NCI-H2227 treated with DMSO at 0.1 percent for 48 hours (cell line): ENCODE measurements around the gene MAGEA2B.
A peak's percentile ranks its signal among the peaks of the same experiment; 100 is the strongest.
"Not testable (repeated sequence)": the region's sequence is repeated elsewhere in the genome, so short reads cannot be mapped to it uniquely, and the experiment has no call there.

ENCODE experiments used
- DNase-seq: peaks from one replicate; lab custom pipeline; 2025; lab: John Stamatoyannopoulos, UW

MAGEA2B gene, protein sequence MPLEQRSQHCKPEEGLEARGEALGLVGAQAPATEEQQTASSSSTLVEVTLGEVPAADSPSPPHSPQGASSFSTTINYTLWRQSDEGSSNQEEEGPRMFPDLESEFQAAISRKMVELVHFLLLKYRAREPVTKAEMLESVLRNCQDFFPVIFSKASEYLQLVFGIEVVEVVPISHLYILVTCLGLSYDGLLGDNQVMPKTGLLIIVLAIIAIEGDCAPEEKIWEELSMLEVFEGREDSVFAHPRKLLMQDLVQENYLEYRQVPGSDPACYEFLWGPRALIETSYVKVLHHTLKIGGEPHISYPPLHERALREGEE

GRCh38 chrX:152713815-152714787, at the start of gene MAGEA2B:
TSS of gene MAGEA2B (plus strand) at chrX:152714628. CDS start at chrX:152717107, 2,479 bp downstream.
- DNase-seq = not testable (repeated sequence)

- DNase-seq = no peak
Observed at GRCh38 chrX:152674135-152674534, 40.3 kb upstream of the MAGEA2B start.

DNA sequence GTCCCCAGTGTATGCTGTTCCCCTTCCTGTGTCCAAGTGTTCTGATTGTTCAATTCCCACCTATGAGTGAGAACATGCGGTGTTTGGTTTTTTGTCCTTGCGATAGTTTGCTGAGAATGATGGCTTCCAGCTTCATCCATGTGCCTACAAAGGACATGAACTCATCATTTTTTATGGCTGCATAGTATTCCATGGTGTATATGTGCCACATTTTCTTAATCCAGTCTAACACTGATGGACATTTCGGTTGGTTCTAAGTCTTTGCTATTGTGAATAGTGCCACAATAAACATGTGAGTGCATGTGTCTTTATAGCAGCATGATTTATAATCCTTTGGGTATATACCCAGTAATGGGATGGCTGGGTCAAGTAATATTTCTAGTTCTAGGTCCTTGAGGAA, 39.8 kb upstream of the MAGEA2B start:
- DNase-seq = not testable (repeated sequence)

DNA sequence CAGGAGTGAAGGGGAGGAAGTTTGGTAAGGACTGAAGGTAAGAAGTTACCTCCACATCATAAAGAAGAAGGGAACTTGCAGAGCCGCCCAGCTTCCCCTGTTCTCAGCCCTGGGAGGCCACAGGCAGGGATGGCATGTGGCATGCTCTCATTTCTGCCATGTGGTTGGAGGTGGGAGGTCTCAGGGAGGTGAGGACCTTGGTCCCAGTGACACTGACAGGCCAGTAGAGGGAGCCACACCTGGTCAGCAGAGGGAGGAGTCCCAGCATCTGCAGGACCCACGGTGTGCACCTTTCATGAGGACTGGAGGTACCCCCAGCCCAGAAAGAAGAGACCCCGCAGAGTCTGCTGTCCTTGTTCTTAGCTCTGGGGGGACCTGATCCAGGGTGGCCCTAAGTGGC, 33.4 kb upstream of the MAGEA2B start:
- DNase-seq = not testable (repeated sequence)

- not testable (repeated sequence) for DNase-seq
Observed at GRCh38 chrX:152697952-152698931, 16.2 kb upstream of the MAGEA2B start, which contains the start of gene MAGEA3. TSS of gene MAGEA3 (plus strand) at chrX:152698794. CDS start at chrX:152700833, 2,039 bp downstream.

DNA sequence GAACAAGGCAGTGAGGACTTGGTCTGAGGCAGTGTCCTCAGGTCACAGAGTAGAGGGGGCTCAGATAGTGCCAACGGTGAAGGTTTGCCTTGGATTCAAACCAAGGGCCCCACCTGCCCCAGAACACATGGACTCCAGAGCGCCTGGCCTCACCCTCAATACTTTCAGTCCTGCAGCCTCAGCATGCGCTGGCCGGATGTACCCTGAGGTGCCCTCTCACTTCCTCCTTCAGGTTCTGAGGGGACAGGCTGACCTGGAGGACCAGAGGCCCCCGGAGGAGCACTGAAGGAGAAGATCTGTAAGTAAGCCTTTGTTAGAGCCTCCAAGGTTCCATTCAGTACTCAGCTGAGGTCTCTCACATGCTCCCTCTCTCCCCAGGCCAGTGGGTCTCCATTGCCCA, 14.0 kb upstream of the MAGEA2B start:
- not testable (repeated sequence) for DNase-seq

DNA sequence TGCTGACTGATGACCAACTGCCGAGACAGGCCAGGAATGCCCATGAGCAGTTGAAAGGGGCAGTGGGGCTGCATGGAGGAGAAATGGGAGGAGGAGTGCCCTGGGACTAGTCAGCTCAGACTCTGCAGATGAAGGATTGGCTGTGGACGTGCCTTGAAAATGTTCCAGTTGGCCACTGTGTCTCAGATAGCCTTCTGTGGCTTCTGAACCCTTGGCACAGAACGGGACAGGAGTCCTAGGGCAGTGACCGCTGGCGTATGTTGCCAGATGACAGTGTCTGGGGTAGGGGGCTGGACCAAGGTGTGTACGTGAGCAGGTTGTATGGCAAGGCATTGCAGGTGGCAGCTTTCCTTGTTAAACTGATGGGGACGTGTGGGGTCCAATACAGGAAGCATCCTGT, 7.9 kb upstream of the MAGEA2B start:
- DNase-seq = not testable (repeated sequence)

DNA sequence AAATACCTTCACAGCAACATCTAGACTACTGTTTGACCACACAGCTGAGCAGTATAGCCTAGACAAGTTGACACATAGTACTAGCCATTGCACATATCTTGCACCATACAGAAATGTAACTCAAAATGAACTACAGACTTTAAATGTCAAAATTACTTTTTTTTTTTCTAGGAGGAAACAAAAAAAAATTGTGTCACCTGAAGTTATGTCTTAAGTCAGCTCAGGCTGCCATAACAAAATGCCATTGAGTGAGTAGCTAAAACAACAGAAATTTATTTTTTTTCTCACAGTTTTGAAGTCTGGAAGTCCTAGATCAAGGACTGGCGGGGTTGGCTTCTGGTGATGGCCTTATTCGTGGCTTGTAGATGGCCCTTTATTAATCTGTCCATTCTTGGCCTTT, 5.3 kb upstream of the MAGEA2B start, which contains the start of gene CSAG2:
Gene CSAG2 (minus strand): TSS at position 101 of the 400 bp plus-strand sequence. CDS start 161 bp downstream, outside the sequence.
- DNase-seq = not testable (repeated sequence)

- not testable (repeated sequence) for DNase-seq
Observed at GRCh38 chrX:152713195-152713594, 1.2 kb upstream of the MAGEA2B start.

DNA sequence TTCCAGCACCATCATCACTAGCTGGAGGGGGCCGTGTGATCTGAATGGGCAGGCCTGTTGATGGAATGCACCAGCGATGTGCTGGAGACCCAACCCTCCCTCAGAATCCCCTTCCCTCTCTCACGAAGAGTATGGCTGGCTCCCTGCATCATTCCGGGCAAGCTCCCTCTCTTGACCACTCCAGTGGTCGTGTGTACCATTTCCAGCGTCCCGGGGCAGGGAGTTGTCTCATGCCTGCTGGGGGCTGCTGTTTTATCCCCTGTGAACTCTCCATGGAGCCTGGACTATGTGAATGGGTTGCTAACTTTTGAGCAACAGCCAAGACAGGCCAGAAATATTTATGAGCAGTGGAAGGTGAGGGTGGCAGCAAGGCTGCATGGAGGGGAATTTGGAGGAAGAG, 11.0 kb downstream of the MAGEA2B start:
- no peak for DNase-seq

GRCh38 chrX:152733261-152733975, 19.0 kb downstream of the MAGEA2B start, which contains the start of the genes CSAG1 and MAGEA12:
TSS of gene CSAG1 (minus strand) at chrX:152733721. CDS start at chrX:152732460, 1,261 bp downstream.
TSS of gene MAGEA12 (plus strand) at chrX:152733757. CDS start at chrX:152736162, 2,405 bp downstream.
- peak; percentile 55 for DNase-seq

DNA sequence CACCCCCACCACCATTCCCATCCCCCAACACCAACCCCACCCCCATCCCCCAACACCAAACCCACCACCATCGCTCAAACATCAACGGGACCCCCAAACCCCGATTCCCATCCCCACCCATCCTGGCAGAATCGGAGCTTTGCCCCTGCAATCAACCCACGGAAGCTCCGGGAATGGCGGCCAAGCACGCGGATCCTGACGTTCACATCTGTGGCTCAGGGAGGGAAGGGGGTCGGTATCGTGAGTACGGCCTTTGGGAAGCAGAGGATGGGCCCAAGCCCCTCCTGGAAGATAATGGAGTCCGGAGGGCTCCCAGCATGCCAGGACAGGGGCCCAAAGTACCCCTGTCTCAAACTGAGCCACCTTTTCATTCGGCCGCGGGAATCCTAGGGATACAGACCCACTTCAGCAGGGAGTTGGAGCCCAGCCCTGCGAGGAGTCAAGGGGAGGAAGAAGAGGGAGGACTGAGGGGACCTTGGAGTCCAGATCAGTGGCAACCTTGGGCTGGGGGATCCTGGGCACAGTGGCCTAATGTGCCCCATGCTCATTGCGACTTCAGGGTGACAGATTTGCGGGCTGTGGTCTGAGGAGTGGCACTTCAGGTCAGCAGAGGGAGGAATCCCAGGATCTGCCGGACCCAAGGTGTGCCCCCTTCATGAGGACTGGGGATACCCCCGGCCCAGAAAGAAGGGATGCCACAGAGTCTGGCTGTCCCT, 19.9 kb downstream of the MAGEA2B start:
- DNase-seq = not testable (repeated sequence)

DNA sequence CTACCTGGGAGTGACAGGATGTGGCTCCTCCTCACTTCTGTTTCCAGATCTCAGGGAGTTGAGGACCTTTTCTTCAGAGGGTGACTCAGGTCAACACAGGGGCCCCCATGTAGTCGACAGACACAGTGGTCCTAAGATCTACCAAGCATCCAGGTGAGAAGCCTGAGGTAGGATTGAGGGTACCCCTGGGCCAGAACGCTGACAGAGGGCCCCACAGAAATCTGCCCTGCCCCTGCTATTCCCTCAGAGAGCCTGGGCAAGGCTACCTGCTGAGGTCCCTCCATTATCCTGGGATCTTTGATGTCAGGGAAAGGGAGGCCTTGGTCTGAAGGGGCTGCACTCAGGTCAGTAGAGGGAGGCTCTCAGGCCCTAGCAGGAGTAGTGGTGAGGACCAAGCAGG, 20.7 kb downstream of the MAGEA2B start:
- DNase-seq = no peak

DNA sequence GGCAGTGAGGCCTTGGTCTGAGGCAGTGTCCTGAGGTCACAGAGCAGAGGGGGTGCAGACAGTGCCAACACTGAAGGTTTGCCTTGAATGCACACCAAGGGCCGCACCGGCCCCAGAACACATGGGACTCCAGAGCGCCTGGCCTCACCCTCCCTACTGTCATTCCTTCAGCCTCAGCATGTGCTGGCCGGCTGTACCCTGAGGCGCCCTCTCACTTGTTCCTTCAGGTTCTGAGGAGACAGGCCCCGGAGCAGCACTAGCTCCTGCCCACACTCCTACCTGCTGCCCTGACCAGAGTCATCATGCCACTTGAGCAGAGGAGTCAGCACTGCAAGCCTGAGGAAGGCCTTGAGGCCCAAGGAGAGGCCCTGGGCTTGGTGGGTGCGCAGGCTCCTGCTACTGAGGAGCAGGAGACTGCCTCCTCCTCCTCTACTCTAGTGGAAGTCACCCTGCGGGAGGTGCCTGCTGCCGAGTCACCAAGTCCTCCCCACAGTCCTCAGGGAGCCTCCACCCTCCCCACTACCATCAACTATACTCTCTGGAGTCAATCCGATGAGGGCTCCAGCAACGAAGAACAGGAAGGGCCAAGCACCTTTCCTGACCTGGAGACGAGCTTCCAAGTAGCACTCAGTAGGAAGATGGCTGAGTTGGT, 21.6 kb downstream of the MAGEA2B start:
- no peak for DNase-seq

DNA sequence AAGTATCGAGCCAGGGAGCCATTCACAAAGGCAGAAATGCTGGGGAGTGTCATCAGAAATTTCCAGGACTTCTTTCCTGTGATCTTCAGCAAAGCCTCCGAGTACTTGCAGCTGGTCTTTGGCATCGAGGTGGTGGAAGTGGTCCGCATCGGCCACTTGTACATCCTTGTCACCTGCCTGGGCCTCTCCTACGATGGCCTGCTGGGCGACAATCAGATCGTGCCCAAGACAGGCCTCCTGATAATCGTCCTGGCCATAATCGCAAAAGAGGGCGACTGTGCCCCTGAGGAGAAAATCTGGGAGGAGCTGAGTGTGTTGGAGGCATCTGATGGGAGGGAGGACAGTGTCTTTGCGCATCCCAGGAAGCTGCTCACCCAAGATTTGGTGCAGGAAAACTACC, 22.1 kb downstream of the MAGEA2B start:
- not testable (repeated sequence) for DNase-seq

- no peak for DNase-seq
Observed at GRCh38 chrX:152738560-152738959, 24.1 kb downstream of the MAGEA2B start.

DNA sequence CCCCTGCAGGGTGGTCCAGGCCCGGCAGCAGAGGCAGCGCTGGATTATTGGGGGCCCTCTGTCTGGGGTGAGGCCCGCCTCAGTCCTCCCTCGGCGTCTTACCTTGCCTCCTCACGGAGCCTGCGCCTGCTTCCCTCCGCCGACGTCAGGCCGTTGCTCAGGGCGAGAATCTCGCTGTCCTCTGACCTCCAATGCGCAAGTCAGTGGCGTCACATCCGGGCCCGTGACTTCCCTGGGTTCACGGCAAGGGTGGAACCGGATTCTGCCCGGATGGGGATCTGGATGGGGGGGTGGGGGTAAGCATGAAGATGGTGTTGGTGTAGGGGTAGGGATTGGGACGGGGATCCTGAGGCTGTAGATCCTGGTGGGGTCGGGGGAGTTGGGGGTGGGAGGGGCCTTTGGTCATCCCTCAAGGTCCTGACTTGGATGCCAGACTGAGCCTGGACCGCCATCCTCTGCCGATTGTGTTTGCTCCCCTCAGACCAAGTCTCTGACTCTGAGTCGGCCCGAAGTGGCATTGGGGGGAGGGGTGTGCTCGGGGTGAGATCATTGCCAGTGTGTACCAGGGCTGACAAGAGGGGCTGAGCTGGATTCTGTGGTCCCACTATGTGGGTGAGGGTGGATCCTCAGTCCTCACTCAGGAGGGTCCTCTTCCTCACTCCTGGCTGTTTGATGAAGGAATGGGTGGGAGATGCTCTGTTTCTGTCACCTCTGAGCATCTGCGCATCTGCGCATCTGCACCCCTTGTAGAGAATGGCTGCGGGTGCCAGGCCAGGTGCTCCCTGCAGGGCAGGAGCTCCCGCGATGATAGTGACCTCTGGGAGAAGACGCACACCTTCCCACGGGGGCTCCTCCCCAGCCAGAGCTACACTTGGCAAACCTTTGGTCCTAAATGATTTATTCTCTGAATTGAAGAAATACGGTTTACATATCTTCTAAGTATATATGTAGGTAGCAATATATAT, 39.5 kb downstream of the MAGEA2B start, which contains the start of gene MAGEA2:
Gene MAGEA2 (minus strand): TSS at position 157 of the 965 bp plus-strand sequence. CDS start 2,479 bp downstream, outside the sequence.
- not testable (repeated sequence) for DNase-seq

DNA sequence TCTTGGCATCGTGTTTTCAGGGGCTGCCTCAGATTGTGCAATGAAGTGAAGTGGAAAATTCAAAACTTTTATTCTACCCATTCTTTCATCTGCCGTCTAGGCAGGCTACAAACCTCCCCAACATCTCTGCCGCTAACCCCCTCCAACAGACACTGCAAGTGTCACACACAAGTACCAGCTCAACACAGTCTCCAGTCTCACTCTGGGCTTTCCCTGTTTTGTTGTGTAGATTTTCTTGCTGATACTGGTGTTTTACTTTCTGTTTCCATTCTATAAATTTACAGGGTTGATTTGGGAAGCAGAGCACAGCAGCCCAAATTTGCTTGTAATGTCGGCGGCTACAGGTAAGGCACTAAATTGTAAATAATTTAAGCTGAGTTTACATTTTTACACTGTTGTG, 40.4 kb downstream of the MAGEA2B start:
- not testable (repeated sequence) for DNase-seq
